Epithelial cell of esophagus (primary cell): ENCODE measurements around the gene PIK3CG.
"Not testable (repeated sequence)": the region's sequence is repeated elsewhere in the genome, so short reads cannot be mapped to it uniquely, and the experiment has no call there.

Experiments
- DNase-seq: peaks from one replicate; pipeline ENCODE4 v3.0.0; 2010; ENCODE audit warnings: low read depth
- H3K4me3 ChIP-seq: 2 replicates; pipeline ENCODE4 v1.5.1; 2011; ENCODE audit warnings: mild to moderate bottlenecking, low read length, control low read depth
- TF ChIP-seq, protein P1 (sequence below): IDR thresholded peaks from 2 replicates; pipeline ENCODE4 v1.5.1; 2011; ENCODE audit warnings: low read depth, mild to moderate bottlenecking, low read length, control low read depth, inconsistent platforms; ENCODE audit not compliant: insufficient read depth; ENCODE audit errors: missing control alignments

PIK3CG gene

DNA sequence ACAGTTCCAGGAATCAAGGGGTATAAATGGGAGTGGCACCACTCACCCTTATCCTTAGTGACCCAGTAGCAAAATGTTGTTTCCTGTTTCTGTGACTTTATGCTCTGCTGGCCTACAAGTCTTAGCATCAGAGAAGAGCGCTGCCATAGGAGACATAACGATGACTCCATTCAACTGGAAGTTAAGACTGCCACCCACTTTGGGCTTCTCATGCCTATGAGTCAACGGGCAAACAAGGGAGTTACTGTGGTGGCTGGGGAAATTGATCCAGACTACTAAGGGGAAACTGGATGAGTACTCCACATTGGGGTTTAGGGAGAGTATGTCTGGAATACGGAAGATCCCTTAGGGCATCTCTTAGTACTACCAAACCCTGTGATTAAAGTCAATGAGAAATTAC is 40.6 kb upstream of the PIK3CG start:
- DNase-seq, result peak; percentile 61
- no peak overlapping the region for H3K4me3 ChIP-seq
- TF ChIP-seq, protein P1, sequence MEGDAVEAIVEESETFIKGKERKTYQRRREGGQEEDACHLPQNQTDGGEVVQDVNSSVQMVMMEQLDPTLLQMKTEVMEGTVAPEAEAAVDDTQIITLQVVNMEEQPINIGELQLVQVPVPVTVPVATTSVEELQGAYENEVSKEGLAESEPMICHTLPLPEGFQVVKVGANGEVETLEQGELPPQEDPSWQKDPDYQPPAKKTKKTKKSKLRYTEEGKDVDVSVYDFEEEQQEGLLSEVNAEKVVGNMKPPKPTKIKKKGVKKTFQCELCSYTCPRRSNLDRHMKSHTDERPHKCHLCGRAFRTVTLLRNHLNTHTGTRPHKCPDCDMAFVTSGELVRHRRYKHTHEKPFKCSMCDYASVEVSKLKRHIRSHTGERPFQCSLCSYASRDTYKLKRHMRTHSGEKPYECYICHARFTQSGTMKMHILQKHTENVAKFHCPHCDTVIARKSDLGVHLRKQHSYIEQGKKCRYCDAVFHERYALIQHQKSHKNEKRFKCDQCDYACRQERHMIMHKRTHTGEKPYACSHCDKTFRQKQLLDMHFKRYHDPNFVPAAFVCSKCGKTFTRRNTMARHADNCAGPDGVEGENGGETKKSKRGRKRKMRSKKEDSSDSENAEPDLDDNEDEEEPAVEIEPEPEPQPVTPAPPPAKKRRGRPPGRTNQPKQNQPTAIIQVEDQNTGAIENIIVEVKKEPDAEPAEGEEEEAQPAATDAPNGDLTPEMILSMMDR, result no peak

DNA sequence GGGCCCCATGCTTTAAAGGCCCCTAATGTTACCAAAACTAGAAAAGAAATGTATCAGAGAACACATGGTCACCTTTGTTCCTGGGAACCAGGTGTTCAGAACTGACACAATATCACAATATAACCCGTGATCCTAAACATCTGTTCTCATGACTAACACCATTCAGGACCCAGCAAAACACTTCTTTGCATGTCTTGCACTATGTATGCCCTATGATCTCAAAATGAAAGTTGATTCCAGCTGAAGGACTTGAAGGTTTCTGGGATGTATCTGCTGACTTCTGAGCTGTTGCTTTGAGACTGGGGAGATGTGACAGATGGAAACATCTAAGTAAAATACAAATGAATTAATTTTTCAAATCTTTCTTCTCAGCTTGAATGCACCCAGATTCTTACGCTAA is 37.5 kb upstream of the PIK3CG start:
- H3K4me3 ChIP-seq, result no peak overlapping the region
- no peak for DNase-seq
- TF ChIP-seq, protein P1, result no peak

DNA sequence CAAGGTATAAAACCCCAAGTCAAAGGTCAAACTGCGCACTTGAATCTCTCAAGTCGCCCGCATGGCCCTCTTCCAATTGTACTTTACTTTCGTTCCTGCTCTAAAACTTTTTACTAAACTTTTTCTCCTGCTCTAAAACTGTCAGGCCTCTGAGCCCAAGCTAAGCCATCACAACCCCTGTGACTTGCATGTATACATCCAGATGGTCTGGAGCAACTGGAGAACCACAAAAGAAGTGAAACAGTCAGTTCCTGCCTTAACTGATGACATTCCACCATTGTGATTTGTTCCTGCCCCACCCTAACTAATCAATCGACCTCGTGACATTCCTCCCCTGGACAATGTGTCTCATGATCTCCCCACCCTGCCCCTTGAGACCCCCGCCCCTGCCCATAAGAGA is 35.6 kb upstream of the PIK3CG start:
- no peak overlapping the region for H3K4me3 ChIP-seq
- TF ChIP-seq, protein P1, result no peak
- no peak for DNase-seq

DNA sequence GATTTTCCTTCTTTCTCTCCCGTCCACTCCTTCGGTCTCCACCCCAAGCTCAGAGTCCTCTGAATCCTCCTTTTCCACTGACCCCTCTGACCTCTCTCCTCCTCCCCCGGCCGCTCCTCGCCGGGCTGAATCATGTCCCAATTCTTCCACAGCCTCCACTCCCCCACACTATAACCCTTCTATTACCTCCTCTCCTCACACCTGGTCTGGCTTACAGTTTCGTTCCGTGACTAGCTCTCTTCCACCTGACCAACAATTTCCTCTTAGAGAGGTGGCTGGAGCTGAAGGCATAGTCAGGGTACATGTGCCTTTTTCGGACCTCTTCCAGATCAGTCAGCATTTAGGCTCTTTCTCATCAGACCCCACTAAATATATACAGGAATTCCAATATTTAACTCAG is 34.2 kb upstream of the PIK3CG start:
- DNase-seq, result not testable (repeated sequence)

DNA sequence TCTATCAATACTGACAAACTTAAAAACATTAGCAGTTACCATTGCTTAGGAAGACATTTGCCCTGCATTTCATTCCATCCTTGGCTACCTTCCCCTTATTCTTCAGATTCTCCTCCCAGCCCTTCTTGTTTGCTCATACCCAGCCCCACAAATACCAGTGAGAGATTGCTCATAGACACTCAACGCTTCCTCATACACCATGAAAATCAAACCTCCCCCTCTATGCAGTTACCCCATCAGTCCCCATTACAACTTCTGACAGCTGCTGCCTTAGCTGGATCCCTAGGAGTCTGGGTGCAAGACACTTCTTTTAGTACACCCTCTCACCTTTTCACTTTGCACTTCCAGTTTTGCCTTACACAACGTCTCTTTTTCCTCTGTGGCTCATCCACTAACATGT is 28.3 kb upstream of the PIK3CG start:
- no peak for DNase-seq
- TF ChIP-seq, protein P1, result no peak
- H3K4me3 ChIP-seq, result no peak overlapping the region

More for the DNA sequence above, 34.2 kb upstream of the PIK3CG start:
- not testable (repeated sequence) for H3K4me3 ChIP-seq

DNA sequence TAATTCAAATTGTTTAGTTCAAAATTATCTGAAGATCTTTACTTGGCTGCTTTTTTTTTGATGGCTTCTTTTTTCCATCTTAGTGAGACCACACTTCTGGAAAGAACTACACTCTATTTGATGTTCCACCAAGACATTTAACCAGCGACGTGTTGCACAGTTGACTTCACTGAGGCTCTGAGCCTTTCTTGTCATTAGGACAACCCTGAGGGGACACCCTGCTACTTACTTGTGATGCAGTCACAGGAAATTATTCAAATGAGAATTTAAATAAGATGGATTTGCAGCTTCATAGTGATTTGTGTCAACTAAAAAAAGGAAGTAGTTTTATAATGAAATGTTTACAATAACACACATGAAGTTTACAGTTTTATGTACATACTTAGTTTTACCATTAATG is 25.6 kb upstream of the PIK3CG start:
- no peak for DNase-seq
- TF ChIP-seq, protein P1, result no peak
- no peak overlapping the region for H3K4me3 ChIP-seq

DNA sequence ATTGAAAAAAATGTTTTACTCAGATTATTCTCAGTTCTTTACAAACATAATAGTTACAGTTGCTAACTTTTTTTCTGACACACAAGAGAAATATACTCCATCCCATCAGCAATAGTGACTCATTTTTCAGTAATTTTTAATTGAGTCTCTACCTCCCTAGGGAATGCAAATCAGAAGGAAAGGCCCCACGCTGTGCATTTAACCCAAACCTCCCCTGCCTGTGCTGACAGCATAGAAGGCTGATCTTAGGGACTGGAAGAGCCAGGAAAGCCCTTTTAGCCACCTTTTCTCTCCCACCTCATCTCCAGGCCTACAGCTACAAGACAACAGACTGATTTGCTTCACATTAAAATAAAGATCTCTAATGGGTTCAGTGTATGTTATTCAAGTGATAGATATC is 24.7 kb upstream of the PIK3CG start:
- no peak for DNase-seq
- H3K4me3 ChIP-seq, result no peak overlapping the region
- TF ChIP-seq, protein P1, result no peak
